Effector CD4-positive, alpha-beta T cell (primary cell): ENCODE results near the gene SPIRE2.
"Not testable (repeated sequence)": the region's sequence is repeated elsewhere in the genome, so short reads cannot be mapped to it uniquely, and the experiment has no call there.

Experiments
- DNase-seq: peaks from one replicate; pipeline ENCODE4 v3.0.0-alpha.2; 2020

The SPIRE2 gene

GRCh38 chr16:89899879-89900481, 71.7 kb downstream of the SPIRE2 start:
- DNase-seq, result no peak

- DNase-seq, result no peak
Observed at GRCh38 chr16:89900885-89901284, 72.6 kb downstream of the SPIRE2 start.

GRCh38 chr16:89902980-89903379, 74.7 kb downstream of the SPIRE2 start:
- no peak for DNase-seq

GRCh38 chr16:89903908-89904515, 75.7 kb downstream of the SPIRE2 start:
- no peak for DNase-seq

GRCh38 chr16:89904606-89905510, 76.6 kb downstream of the SPIRE2 start:
- no peak for DNase-seq

- DNase-seq, result no peak
Observed at GRCh38 chr16:89905511-89906139, 77.3 kb downstream of the SPIRE2 start.

GRCh38 chr16:89906140-89907025, 78.1 kb downstream of the SPIRE2 start:
- no peak for DNase-seq

- DNase-seq, result no peak
Observed at GRCh38 chr16:89907055-89907814, 79.0 kb downstream of the SPIRE2 start.

GRCh38 chr16:89908236-89908635, 80.0 kb downstream of the SPIRE2 start:
- DNase-seq, result no peak

GRCh38 chr16:89909777-89910716, 81.8 kb downstream of the SPIRE2 start:
- DNase-seq, result peak; percentile 61

GRCh38 chr16:89910717-89911354, 82.6 kb downstream of the SPIRE2 start:
- no peak for DNase-seq

GRCh38 chr16:89911375-89911774, 83.1 kb downstream of the SPIRE2 start:
- DNase-seq, result no peak

- DNase-seq, result no peak
Observed at GRCh38 chr16:89912143-89912542, 83.9 kb downstream of the SPIRE2 start.

- no peak for DNase-seq
Observed at GRCh38 chr16:89912627-89913026, 84.4 kb downstream of the SPIRE2 start.

GRCh38 chr16:89913408-89914387, 85.4 kb downstream of the SPIRE2 start:
- DNase-seq, result no peak

GRCh38 chr16:89914642-89915285, 86.5 kb downstream of the SPIRE2 start:
- DNase-seq, result not testable (repeated sequence)

- DNase-seq, result no peak
Observed at GRCh38 chr16:89915303-89916232, 87.3 kb downstream of the SPIRE2 start.
